ENCODE results near the gene KAZALD1. TPM values are rescaled to one million over a fixed set of nuclear protein-coding genes. Genes with fewer than 3 reads are reported as not detected.

Gene KAZALD1
- total RNA-seq, 4 donors from 2014 or later: 2.2 to 6.1 (median 2.7) TPM

DNA sequence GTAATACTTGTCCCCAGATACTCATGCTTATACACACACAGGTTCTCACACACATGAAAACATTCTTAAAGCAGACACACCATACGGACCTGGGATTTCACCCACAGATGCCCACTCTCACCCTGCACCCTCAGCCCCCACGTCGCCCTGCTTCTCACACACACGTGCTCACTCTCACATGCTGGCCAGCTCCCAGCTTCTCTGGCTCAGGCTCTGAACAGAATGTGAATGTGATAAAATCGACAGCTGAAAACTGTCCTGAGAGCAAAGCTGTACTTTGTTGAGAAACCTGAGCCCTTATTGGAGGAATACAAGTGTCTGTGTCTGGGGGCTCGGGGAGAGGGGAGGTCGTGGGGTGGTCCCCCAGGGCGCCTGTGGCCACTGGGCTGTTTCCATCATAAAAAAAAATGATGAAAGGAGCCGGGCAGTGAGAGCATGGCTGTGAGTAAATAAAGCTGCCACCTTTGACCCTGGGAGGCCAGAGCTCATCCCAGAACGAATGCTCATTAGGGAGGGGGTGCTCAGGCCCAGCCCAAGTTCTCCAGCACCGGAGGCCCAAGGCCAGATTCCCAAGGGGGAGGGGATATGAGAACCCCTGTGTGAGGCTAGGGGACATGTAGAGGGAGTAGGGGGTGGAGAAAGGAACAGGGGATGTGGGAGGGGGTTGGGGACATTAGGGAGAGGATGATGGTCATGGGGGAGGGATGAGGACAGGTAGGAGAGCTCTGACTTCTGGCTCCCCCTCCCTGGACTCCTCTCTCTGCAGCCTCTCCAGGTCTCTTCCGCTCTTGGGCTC, 51.2 kb downstream of the KAZALD1 start:
- H3K4me3 ChIP-seq (ENCODE audit: low read depth, poor library complexity, severe bottlenecking): no peak overlapping the region
- intact Hi-C loops (cut with DNase I; ENCODE audit: low total_unique reads): no loop called here
- no peak for DNase-seq (ENCODE audit: low spot score in 2 of 2)
- WGBS, 2 donors: 23 to 29% methylated on average over 12 of the region's 12 CpGs
- no peak for TF ChIP-seq POLR2A (IDR thresholded peaks at IDR 0.05)
- TF ChIP-seq, protein P1, sequence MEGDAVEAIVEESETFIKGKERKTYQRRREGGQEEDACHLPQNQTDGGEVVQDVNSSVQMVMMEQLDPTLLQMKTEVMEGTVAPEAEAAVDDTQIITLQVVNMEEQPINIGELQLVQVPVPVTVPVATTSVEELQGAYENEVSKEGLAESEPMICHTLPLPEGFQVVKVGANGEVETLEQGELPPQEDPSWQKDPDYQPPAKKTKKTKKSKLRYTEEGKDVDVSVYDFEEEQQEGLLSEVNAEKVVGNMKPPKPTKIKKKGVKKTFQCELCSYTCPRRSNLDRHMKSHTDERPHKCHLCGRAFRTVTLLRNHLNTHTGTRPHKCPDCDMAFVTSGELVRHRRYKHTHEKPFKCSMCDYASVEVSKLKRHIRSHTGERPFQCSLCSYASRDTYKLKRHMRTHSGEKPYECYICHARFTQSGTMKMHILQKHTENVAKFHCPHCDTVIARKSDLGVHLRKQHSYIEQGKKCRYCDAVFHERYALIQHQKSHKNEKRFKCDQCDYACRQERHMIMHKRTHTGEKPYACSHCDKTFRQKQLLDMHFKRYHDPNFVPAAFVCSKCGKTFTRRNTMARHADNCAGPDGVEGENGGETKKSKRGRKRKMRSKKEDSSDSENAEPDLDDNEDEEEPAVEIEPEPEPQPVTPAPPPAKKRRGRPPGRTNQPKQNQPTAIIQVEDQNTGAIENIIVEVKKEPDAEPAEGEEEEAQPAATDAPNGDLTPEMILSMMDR (IDR thresholded peaks at IDR 0.05): no peak

DNA sequence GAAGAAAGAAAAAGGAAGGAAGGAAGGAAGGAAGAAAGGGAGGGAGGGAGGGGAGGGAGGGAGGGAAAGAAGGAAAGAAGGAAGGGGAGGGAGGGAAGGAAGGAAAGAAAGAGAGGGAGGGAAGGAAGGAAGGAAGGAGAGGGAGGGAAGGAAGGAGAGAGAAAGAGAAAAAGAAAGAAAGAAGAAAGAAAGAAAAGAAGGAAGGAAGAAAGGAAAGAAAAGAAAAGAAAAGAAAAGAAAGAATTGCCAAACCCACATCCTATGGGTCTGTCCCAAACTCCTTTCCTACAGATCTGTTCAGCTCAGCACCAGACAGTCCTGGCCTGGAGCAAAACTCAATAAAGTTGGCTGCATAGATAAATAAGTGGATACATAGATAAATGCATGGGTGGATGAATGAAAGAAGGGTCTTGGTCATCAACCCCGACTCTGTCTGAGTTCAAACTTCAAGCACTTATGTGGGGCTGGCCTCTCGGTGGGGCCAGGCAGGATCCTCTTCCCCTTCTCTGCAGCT, 52.2 kb downstream of the KAZALD1 start:
- TF ChIP-seq POLR2A (IDR thresholded peaks at IDR 0.05): no peak
- TF ChIP-seq, protein P1 (IDR thresholded peaks at IDR 0.05): no peak
- DNase-seq (ENCODE audit: low spot score in 2 of 2): no peak
- WGBS, 2 donors: 54 to 63% methylated on average over 2 of the region's 2 CpGs
- intact Hi-C loops (cut with DNase I; ENCODE audit: low total_unique reads): no loop called here
- H3K4me3 ChIP-seq (ENCODE audit: low read depth, poor library complexity, severe bottlenecking): no peak overlapping the region

DNA sequence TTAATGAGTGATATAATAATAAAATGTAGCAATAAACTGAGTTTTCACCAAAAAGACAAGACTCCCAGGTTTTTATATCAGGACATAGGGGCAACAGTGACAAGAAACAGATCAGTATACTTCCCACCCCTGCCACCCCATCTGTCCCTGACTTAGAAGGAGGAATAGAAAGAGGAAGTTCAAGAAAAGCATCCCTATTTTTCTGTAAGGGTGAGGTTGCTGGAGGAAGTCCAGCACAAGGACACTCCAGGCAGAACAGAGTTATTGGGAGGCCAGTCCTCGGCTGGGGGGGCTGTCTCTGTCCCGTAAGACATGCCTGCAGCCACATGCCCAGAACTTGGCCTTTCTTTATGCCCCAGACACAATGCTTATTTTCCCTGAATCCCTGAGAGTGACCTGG, 52.9 kb downstream of the KAZALD1 start:
- DNase-seq (ENCODE audit: low spot score in 2 of 2): no peak
- H3K4me3 ChIP-seq (ENCODE audit: low read depth, poor library complexity, severe bottlenecking): no peak overlapping the region
- intact Hi-C loops (cut with DNase I; ENCODE audit: low total_unique reads): no loop called here
- TF ChIP-seq, protein P1 (IDR thresholded peaks at IDR 0.05): no peak
- TF ChIP-seq POLR2A (IDR thresholded peaks at IDR 0.05): no peak
- WGBS, 2 donors: 48% methylated on average over 2 of the region's 2 CpGs

Other genes with a start within 250 kb of the KAZALD1 start
- gene SLF2, start 149.0 kb upstream of the KAZALD1 start, total RNA-seq: 10 to 100 TPM in 3 of 4 donors, 1 to 10 TPM in 1; 8.3 to 23.3 (median 14.9) TPM
- 10 to 100 TPM; 15.3 to 31.9 (median 23.6) TPM for gene SEMA4G, start 92.5 kb upstream of the KAZALD1 start, total RNA-seq
- gene MRPL43, start 74.5 kb upstream of the KAZALD1 start, total RNA-seq: 100 to 1,000 TPM in 2 of 4 donors, 10 to 100 TPM in 2; 82.2 to 132 (median 100) TPM
- 1 to 10 TPM; 4.2 to 9.2 (median 6.4) TPM for gene TWNK, start 74.4 kb upstream of the KAZALD1 start, total RNA-seq
- 10 to 100 TPM; 58.9 to 81.4 (median 71.2) TPM for gene LZTS2, start 62.2 kb upstream of the KAZALD1 start, total RNA-seq
- 1 to 10 TPM; 1.5 to 9.0 (median 3.5) TPM for gene PDZD7, start 30.9 kb upstream of the KAZALD1 start, total RNA-seq
- 100 to 1,000 TPM in 1 of 4 donors, 10 to 100 TPM in 3; 55.5 to 127 (median 79.6) TPM for gene SFXN3, start 30.8 kb upstream of the KAZALD1 start, total RNA-seq
- under 1 TPM in 2 of 4 donors, not detected in 2; 0.15 to 0.25 TPM for gene TLX1, start 69.3 kb downstream of the KAZALD1 start, total RNA-seq
- not detected for gene LBX1, start 167.5 kb downstream of the KAZALD1 start, total RNA-seq

Data from lower leg skin (tissue), 4 donors.